Measurements from ENCODE around the gene OR2H1. TPM values are rescaled to one million over a fixed set of nuclear protein-coding genes. Genes with fewer than 3 reads are reported as not detected.

Gene OR2H1
- total RNA-seq, 1 donor from 2014 or later, result not detected

GRCh38 chr6:29506446-29507067 lies 49.6 kb downstream of the OR2H1 start:
- intact Hi-C loops (cut with DNase I), result no loop called here
- no peak for DNase-seq (ENCODE audit: low spot score)

- DNase-seq (ENCODE audit: low spot score), result no peak
- intact Hi-C loops (cut with DNase I), result no loop called here
Measured at GRCh38 chr6:29507319-29507718, 50.4 kb downstream of the OR2H1 start.

- intact Hi-C loops (cut with DNase I), result no loop called here
- DNase-seq (ENCODE audit: low spot score), result no peak
Measured at GRCh38 chr6:29509239-29509638, 52.3 kb downstream of the OR2H1 start.

- intact Hi-C loops (cut with DNase I), result no loop called here
- no peak for DNase-seq (ENCODE audit: low spot score)
Measured at GRCh38 chr6:29509711-29510110, 52.8 kb downstream of the OR2H1 start.

GRCh38 chr6:29510202-29510601 lies 53.2 kb downstream of the OR2H1 start:
- intact Hi-C loops (cut with DNase I), result no loop called here
- DNase-seq (ENCODE audit: low spot score), result no peak

GRCh38 chr6:29510746-29511300 lies 53.9 kb downstream of the OR2H1 start:
- DNase-seq (ENCODE audit: low spot score), result no peak
- intact Hi-C loops (cut with DNase I), result no loop called here

Other genes starting within 250 kb of the OR2H1 start
- not detected for gene OR14J1, start 155.5 kb upstream of the OR2H1 start, total RNA-seq
- not detected for gene OR5V1, start 88.3 kb upstream of the OR2H1 start, total RNA-seq
- gene OR12D3, start 81.9 kb upstream of the OR2H1 start, total RNA-seq, result not detected
- not detected for gene OR12D2, start 61.5 kb upstream of the OR2H1 start, total RNA-seq
- not detected for gene OR12D1, start 42.2 kb upstream of the OR2H1 start, total RNA-seq
- gene OR10C1, start 17.8 kb upstream of the OR2H1 start, total RNA-seq, result not detected
- gene OR11A1, start 84 bp upstream of the OR2H1 start, total RNA-seq, result not detected
- not detected for gene MAS1L, start 30.8 kb downstream of the OR2H1 start, total RNA-seq
- gene UBD, start 102.6 kb downstream of the OR2H1 start, total RNA-seq, result not detected
- not detected for gene OR2H2, start 128.0 kb downstream of the OR2H1 start, total RNA-seq
- 29.5 TPM for gene GABBR1, start 176.0 kb downstream of the OR2H1 start, total RNA-seq
- 2.0 TPM for gene MOG, start 199.9 kb downstream of the OR2H1 start, total RNA-seq
- not detected for gene ZFP57, start 224.0 kb downstream of the OR2H1 start, total RNA-seq